Measurements from ENCODE around the gene LRRC73.

Gene LRRC73

DNA sequence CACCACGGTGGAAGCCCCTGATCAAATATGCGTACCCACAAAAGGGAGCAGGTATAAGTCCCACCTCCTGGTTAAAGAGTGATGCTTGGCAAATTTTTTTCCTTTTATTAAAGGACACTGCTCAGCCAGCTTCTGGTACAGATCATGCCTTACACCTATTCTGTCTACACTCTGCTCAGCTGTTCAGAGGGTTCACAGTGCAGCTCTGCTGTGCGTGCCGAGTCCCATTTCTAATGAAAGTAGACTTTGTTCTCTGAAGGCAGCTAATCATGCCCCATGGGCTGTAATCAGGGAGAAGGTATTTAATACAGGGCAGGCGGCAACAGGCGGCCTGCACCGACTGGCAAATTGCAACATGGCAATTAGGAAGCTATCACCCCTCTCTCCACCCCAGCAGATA is 16.3 kb downstream of the LRRC73 start:
- peaks cover 2 to 38% (median 19%) of the 10 kb centered on the region in 4 experiments for H3K36me3 ChIP-seq (ENCODE audit: control insufficient read depth in 4 of 4, insufficient read depth in 4 of 4, low read length in 3 of 4)
- no peak for DNase-seq
- no peaks in the 10 kb centered on the region for H3K9me3 ChIP-seq (ENCODE audit: control extremely low read depth in 1 of 5, control insufficient read depth in 4 of 5, insufficient read depth in 2 of 5, low read depth in 1 of 5, low read length in 4 of 5)
- ChIA-PET POLR2A (no interaction called here), CTCF (interaction anchor here (1.0 to 8.9 kb wide), 11 partner anchors 8 to 265 kb away, joined by 3 to 64 read pairs (median 4); partner anchors contain the start of genes DLK2 and DNPH1)
- H3K4me1 ChIP-seq (ENCODE audit: control extremely low read depth in 1 of 4, control insufficient read depth in 4 of 4, insufficient read depth in 4 of 4, low read length in 3 of 4) = peaks cover 0 to 7% (median 6%) of the 10 kb centered on the region in 4 experiments
- H3K27ac ChIP-seq (ENCODE audit: insufficient read depth in 1 of 2, low read depth in 1 of 2, low read length in 2 of 2, poor library complexity in 1 of 2, severe bottlenecking in 2 of 2) = no peak overlapping the region
- WGBS (ENCODE audit: insufficient coverage) = 100% methylated on average over 4 of the region's 7 CpGs
- no peaks in the 10 kb centered on the region for H3K27me3 ChIP-seq (replicated peaks in 2 of 5; ENCODE audit: control insufficient read depth in 4 of 5, insufficient read depth in 5 of 5, low read length in 4 of 5)
- H3K4me3 ChIP-seq (ENCODE audit: control insufficient read depth in 1 of 7, extremely low read depth in 1 of 7, insufficient read depth in 4 of 7, low read depth in 2 of 7, low read length in 6 of 7) = no peak overlapping the region

DNA sequence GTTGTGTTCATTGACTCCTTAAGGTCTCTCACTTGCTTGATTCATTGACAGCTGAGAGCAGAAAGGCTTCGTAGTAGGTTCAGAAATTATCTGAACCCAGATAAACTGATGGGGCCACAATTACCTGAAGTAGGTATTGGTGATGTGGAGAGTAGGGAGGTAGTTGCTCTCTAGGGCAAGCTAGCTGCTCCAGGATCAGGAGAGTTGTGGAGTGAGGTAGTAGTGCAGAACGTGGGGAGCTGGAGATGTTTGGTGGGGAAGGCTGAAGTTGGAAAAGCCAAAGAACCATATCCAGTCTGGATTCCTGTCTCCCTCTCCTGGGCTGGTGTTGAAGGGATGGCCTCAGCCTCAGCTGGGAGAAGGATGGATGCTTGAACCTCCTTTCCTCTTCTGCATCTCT is 16.9 kb downstream of the LRRC73 start:
- no peak overlapping the region for H3K27ac ChIP-seq (ENCODE audit: insufficient read depth in 1 of 2, low read depth in 1 of 2, low read length in 2 of 2, poor library complexity in 1 of 2, severe bottlenecking in 2 of 2)

DNA sequence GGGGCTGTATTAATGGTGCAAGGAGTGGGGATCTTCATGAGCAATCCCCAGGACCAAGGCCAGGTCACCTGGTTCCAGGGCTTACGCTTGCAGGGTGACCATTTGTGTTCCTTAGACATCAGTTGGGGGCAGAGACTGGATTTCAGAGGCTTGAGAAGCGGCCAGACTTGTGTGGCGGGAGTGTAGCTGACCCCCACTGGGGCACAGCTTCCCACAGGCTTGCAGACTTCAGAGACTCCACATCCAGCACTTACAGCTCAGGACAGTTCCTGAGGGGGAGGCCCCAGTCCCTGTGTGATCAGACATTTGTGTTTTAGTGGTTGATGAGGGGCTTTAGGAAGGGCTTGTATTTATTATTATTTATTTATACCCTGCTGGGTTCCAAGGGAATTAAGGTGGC is 17.5 kb downstream of the LRRC73 start:
- peaks cover 3 to 27% (median 14%) of the 10 kb centered on the region in 4 experiments for H3K36me3 ChIP-seq (ENCODE audit: control insufficient read depth in 4 of 4, insufficient read depth in 4 of 4, low read length in 3 of 4)
- no peak for DNase-seq
- WGBS (ENCODE audit: insufficient coverage) = 96% methylated on average over 3 of the region's 3 CpGs
- H3K27ac ChIP-seq (ENCODE audit: insufficient read depth in 1 of 2, low read depth in 1 of 2, low read length in 2 of 2, poor library complexity in 1 of 2, severe bottlenecking in 2 of 2) = no peak overlapping the region
- H3K27me3 ChIP-seq (replicated peaks in 2 of 5; ENCODE audit: control insufficient read depth in 4 of 5, insufficient read depth in 5 of 5, low read length in 4 of 5) = no peaks in the 10 kb centered on the region
- H3K9me3 ChIP-seq (ENCODE audit: control extremely low read depth in 1 of 5, control insufficient read depth in 4 of 5, insufficient read depth in 2 of 5, low read depth in 1 of 5, low read length in 4 of 5) = no peaks in the 10 kb centered on the region
- CTCF ChIA-PET = interaction anchor here (0.7 to 8.9 kb wide), 13 partner anchors 8 to 264 kb away, joined by 3 to 64 read pairs (median 4); partner anchors contain the start of genes DLK2 and DNPH1
- H3K4me3 ChIP-seq (ENCODE audit: control insufficient read depth in 1 of 7, extremely low read depth in 1 of 7, insufficient read depth in 4 of 7, low read depth in 2 of 7, low read length in 6 of 7) = no peak overlapping the region
- POLR2A ChIA-PET = no interaction called here
- H3K4me1 ChIP-seq (ENCODE audit: control extremely low read depth in 1 of 4, control insufficient read depth in 4 of 4, insufficient read depth in 4 of 4, low read length in 3 of 4) = peaks cover 0 to 7% (median 6%) of the 10 kb centered on the region in 4 experiments

More for the DNA sequence above, 16.9 kb downstream of the LRRC73 start:
- peaks cover 2 to 32% (median 15%) of the 10 kb centered on the region in 4 experiments for H3K36me3 ChIP-seq (ENCODE audit: control insufficient read depth in 4 of 4, insufficient read depth in 4 of 4, low read length in 3 of 4)
- CTCF ChIA-PET = interaction anchor here (0.8 to 8.9 kb wide), 11 partner anchors 8 to 264 kb away, joined by 3 to 64 read pairs (median 4); partner anchors contain the start of genes DLK2 and DNPH1
- DNase-seq = no peak
- WGBS (ENCODE audit: insufficient coverage) = 90% methylated on average over 2 of the region's 2 CpGs
- H3K4me3 ChIP-seq (ENCODE audit: control insufficient read depth in 1 of 7, extremely low read depth in 1 of 7, insufficient read depth in 4 of 7, low read depth in 2 of 7, low read length in 6 of 7) = no peak overlapping the region
- POLR2A ChIA-PET = no interaction called here
- no peaks in the 10 kb centered on the region for H3K9me3 ChIP-seq (ENCODE audit: control extremely low read depth in 1 of 5, control insufficient read depth in 4 of 5, insufficient read depth in 2 of 5, low read depth in 1 of 5, low read length in 4 of 5)
- no peaks in the 10 kb centered on the region for H3K27me3 ChIP-seq (replicated peaks in 2 of 5; ENCODE audit: control insufficient read depth in 4 of 5, insufficient read depth in 5 of 5, low read length in 4 of 5)
- H3K4me1 ChIP-seq (ENCODE audit: control extremely low read depth in 1 of 4, control insufficient read depth in 4 of 4, insufficient read depth in 4 of 4, low read length in 3 of 4) = peaks cover 0 to 7% (median 6%) of the 10 kb centered on the region in 4 experiments

DNA sequence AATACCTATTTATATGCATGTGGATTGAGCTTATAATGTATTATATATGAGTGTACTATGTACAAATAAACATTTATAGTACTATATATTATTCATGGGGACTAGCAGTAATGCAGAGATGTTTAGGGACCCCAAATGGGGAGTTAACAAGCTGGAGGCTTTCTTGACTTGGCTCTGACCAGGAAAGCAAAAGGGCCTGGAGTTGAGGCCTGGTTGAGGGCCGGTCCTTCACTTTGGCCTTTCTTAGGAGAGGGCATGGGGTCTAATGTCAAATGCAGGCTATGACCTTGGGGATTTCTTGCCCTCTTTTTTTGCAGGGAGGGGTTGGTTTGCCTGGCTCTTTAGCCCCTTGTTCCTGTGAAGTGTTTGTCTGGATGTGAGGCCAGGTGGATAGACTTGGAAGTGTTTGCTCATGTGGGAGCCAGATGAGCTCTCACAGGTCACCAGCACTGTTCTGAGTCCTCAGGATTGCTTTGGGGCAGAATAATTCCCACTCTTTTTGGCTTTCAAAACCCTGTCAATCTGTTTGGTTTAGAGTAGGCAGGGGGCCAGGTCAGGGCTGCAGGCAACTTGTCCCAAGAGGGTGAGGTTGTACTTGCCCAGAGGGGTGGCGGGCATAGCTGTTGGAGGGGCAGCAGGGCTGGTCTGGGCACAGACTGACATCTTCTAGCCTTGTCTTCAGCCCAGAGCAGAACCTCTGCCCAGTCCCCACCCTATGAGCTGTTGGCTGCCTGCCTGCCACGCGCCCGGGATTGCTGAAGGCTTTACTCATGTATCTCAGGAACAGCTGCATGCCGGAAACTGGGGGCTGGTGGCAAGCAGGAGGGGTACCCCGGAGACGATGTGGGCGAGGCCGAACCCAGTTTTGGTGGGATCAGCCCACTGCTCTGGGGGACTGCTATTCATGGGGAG is 18.1 kb downstream of the LRRC73 start:
- WGBS (ENCODE audit: insufficient coverage) = 99% methylated on average over 7 of the region's 10 CpGs
- no peak overlapping the region for H3K4me3 ChIP-seq (ENCODE audit: control insufficient read depth in 1 of 7, extremely low read depth in 1 of 7, insufficient read depth in 4 of 7, low read depth in 2 of 7, low read length in 6 of 7)
- no peaks in the 10 kb centered on the region for H3K27me3 ChIP-seq (replicated peaks in 2 of 5; ENCODE audit: control insufficient read depth in 4 of 5, insufficient read depth in 5 of 5, low read length in 4 of 5)
- CTCF ChIA-PET = interaction anchor here (0.7 to 8.9 kb wide), 7 partner anchors 9 to 263 kb away, joined by 3 to 64 read pairs (median 4); partner anchors contain the start of genes DLK2 and DNPH1
- peaks cover 3 to 23% (median 13%) of the 10 kb centered on the region in 4 experiments for H3K36me3 ChIP-seq (ENCODE audit: control insufficient read depth in 4 of 4, insufficient read depth in 4 of 4, low read length in 3 of 4)
- peaks cover 0 to 7% (median 6%) of the 10 kb centered on the region in 4 experiments for H3K4me1 ChIP-seq (ENCODE audit: control extremely low read depth in 1 of 4, control insufficient read depth in 4 of 4, insufficient read depth in 4 of 4, low read length in 3 of 4)
- H3K9me3 ChIP-seq (ENCODE audit: control extremely low read depth in 1 of 5, control insufficient read depth in 4 of 5, insufficient read depth in 2 of 5, low read depth in 1 of 5, low read length in 4 of 5) = no peaks in the 10 kb centered on the region
- no peak overlapping the region for H3K27ac ChIP-seq (ENCODE audit: insufficient read depth in 1 of 2, low read depth in 1 of 2, low read length in 2 of 2, poor library complexity in 1 of 2, severe bottlenecking in 2 of 2)
- POLR2A ChIA-PET = no interaction called here
- no peak for DNase-seq

DNA sequence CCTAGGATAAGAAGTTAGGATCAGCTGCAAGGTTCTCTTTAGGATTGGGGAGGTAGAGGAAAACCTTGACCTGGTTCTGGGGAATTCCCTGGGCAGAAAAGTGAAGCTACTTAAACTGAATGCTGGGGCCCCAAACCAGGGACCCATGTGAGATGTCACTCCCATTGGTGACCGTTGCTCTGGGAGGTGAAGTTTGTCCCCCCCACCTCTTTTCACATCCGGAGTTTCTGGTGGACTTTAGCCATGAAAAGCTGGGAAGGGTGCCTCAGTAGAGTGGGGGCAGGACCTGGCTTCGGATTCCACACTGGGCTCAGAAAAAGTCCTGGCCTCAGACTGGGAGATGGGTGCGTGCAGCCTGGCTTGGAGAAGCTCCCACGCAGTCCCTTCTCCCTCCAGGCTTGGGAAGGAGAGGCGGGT is 19.6 kb downstream of the LRRC73 start:
- POLR2A ChIA-PET = no interaction called here
- WGBS (ENCODE audit: insufficient coverage) = 95% methylated on average over 5 of the region's 6 CpGs
- CTCF ChIA-PET = interaction anchor here (1.6 to 8.9 kb wide), 2 partner anchors 16 kb away, joined by 6 to 64 read pairs; no protein-coding TSS in a partner anchor
- no peak overlapping the region for H3K27ac ChIP-seq (ENCODE audit: insufficient read depth in 1 of 2, low read depth in 1 of 2, low read length in 2 of 2, poor library complexity in 1 of 2, severe bottlenecking in 2 of 2)
- H3K27me3 ChIP-seq (replicated peaks in 2 of 5; ENCODE audit: control insufficient read depth in 4 of 5, insufficient read depth in 5 of 5, low read length in 4 of 5) = no peaks in the 10 kb centered on the region
- no peaks in the 10 kb centered on the region for H3K9me3 ChIP-seq (ENCODE audit: control extremely low read depth in 1 of 5, control insufficient read depth in 4 of 5, insufficient read depth in 2 of 5, low read depth in 1 of 5, low read length in 4 of 5)
- no peak overlapping the region for H3K4me3 ChIP-seq (ENCODE audit: control insufficient read depth in 1 of 7, extremely low read depth in 1 of 7, insufficient read depth in 4 of 7, low read depth in 2 of 7, low read length in 6 of 7)
- peaks cover 3 to 28% (median 11%) of the 10 kb centered on the region in 4 experiments for H3K36me3 ChIP-seq (ENCODE audit: control insufficient read depth in 4 of 4, insufficient read depth in 4 of 4, low read length in 3 of 4)
- peaks cover 0 to 7% (median 6%) of the 10 kb centered on the region in 4 experiments for H3K4me1 ChIP-seq (ENCODE audit: control extremely low read depth in 1 of 4, control insufficient read depth in 4 of 4, insufficient read depth in 4 of 4, low read length in 3 of 4)
- no peak for DNase-seq

DNA sequence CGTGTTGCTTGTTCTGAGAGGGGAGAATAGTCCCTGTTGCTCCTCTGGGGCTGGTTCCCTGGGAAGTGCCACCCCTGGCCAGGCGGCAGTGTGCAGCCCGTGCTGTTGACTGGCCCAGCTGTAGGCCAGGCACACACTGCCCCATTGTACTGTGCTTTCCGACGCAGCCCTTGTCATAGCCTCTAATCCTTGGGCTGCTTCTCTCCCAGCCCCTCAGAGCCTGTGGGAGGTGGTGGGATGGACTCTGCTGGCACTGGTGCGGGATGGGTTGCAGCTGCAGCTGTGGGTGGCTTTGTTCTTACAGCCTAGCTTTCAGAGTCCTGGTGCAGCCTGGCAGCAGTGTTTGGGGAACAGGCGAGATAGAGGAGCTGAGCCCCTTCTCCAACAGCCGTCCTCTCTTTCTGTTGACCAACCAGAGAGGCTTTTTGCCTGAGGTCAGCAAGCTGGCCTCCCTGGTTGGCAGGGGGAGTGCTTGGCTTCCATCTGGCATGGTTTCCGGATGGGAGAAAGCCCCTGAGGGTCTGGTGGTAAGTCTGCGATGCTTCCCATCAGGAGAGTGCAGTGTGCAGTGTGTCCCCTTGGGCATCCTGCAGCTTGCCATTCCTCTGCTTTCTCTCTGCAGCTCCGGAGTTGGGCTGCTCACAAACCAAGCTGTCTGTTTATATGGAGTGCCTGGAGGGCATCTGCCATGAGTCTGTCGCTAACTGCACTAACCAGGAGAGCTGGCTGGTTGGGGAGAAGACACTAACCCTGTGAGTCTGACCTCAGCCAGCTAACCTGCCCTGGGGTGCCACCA is 20.7 kb downstream of the LRRC73 start:
- no peaks in the 10 kb centered on the region for H3K4me1 ChIP-seq (ENCODE audit: control extremely low read depth in 1 of 4, control insufficient read depth in 4 of 4, insufficient read depth in 4 of 4, low read length in 3 of 4)
- no peak overlapping the region for H3K4me3 ChIP-seq (ENCODE audit: control insufficient read depth in 1 of 7, extremely low read depth in 1 of 7, insufficient read depth in 4 of 7, low read depth in 2 of 7, low read length in 6 of 7)
- DNase-seq = no peak
- H3K36me3 ChIP-seq (ENCODE audit: control insufficient read depth in 4 of 4, insufficient read depth in 4 of 4, low read length in 3 of 4) = peaks cover 3 to 32% (median 10%) of the 10 kb centered on the region in 4 experiments
- H3K27ac ChIP-seq (ENCODE audit: insufficient read depth in 1 of 2, low read depth in 1 of 2, low read length in 2 of 2, poor library complexity in 1 of 2, severe bottlenecking in 2 of 2) = no peak overlapping the region
- ChIA-PET CTCF (interaction anchor here (1.1 to 1.6 kb wide), 3 partner anchors 17 to 26 kb away, joined by 3 to 6 read pairs (median 3); no protein-coding TSS in a partner anchor), POLR2A (no interaction called here)
- no peaks in the 10 kb centered on the region for H3K27me3 ChIP-seq (replicated peaks in 2 of 5; ENCODE audit: control insufficient read depth in 4 of 5, insufficient read depth in 5 of 5, low read length in 4 of 5)
- no peaks in the 10 kb centered on the region for H3K9me3 ChIP-seq (ENCODE audit: control extremely low read depth in 1 of 5, control insufficient read depth in 4 of 5, insufficient read depth in 2 of 5, low read depth in 1 of 5, low read length in 4 of 5)
- 95% methylated on average over 9 of the region's 12 CpGs for WGBS (ENCODE audit: insufficient coverage)
